HFF-Myc (cell line): Measurements from ENCODE around the gene SLC6A14.

Experiments
- DNase-seq: peaks from one replicate; pipeline ENCODE4 v3.0.0-alpha.2; 2011; ENCODE audit warnings: low read depth; ENCODE audit errors: extremely low read depth
- H3K4me3 ChIP-seq: replicated peaks from 2 replicates; pipeline ENCODE4 v1.5.1; 2011; ENCODE audit warnings: low read depth, mild to moderate bottlenecking, control low read depth, low read length
- TF ChIP-seq, protein P1 (sequence below): IDR thresholded peaks from 2 replicates; pipeline ENCODE4 v1.5.1; 2012; ENCODE audit warnings: mild to moderate bottlenecking, low read depth, low read length, control low read depth; ENCODE audit errors: missing control alignments

The SLC6A14 gene, protein sequence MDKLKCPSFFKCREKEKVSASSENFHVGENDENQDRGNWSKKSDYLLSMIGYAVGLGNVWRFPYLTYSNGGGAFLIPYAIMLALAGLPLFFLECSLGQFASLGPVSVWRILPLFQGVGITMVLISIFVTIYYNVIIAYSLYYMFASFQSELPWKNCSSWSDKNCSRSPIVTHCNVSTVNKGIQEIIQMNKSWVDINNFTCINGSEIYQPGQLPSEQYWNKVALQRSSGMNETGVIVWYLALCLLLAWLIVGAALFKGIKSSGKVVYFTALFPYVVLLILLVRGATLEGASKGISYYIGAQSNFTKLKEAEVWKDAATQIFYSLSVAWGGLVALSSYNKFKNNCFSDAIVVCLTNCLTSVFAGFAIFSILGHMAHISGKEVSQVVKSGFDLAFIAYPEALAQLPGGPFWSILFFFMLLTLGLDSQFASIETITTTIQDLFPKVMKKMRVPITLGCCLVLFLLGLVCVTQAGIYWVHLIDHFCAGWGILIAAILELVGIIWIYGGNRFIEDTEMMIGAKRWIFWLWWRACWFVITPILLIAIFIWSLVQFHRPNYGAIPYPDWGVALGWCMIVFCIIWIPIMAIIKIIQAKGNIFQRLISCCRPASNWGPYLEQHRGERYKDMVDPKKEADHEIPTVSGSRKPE

DNA sequence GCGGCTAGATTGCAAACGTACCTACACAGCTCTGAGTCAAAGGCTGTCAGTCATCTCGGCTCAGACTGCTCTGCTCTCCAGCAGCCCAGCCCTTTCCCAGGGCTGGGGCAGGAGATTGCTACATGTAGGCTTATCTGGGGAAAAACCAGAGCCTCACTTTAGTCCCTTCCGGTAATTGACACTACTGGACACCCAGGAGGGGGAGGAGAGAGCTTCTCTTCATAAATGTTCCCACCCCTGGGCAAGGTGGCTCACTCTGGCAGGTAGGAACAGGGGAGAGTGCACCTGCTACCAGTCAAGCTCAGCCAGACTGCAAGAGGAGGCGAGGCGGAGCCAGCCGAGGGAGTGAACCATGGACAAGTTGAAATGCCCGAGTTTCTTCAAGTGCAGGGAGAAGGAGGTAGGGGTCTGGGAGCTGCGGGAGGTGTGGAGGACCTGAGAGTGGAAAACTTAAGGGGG lies at the start of gene SLC6A14:
TSS of gene SLC6A14 (plus strand) at position 249 of the 459 bp plus-strand sequence. CDS start at position 353, 104 bp downstream.
- DNase-seq: no peak
- H3K4me3 ChIP-seq: no peak within 1 kb of the TSS
- TF ChIP-seq, protein P1, sequence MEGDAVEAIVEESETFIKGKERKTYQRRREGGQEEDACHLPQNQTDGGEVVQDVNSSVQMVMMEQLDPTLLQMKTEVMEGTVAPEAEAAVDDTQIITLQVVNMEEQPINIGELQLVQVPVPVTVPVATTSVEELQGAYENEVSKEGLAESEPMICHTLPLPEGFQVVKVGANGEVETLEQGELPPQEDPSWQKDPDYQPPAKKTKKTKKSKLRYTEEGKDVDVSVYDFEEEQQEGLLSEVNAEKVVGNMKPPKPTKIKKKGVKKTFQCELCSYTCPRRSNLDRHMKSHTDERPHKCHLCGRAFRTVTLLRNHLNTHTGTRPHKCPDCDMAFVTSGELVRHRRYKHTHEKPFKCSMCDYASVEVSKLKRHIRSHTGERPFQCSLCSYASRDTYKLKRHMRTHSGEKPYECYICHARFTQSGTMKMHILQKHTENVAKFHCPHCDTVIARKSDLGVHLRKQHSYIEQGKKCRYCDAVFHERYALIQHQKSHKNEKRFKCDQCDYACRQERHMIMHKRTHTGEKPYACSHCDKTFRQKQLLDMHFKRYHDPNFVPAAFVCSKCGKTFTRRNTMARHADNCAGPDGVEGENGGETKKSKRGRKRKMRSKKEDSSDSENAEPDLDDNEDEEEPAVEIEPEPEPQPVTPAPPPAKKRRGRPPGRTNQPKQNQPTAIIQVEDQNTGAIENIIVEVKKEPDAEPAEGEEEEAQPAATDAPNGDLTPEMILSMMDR: no peak

DNA sequence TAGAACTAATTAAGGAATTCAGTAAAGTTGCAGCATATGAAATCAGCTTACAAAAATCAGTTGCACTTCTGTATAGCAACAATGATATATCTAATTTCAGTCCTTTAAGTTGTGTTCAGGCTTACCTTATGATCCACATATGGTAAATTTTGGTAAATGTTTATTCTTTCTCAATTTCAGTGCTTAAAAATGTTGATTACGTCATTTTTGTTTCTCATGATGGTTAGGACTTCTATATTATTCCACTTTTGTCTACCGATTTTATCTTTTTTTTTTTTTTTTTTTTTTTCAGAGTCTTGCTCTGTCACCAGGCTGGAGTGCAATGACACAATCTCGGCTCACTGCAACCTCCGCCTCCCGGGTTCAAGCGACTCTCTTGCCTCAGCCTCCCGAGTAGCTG lies 40.7 kb upstream of the SLC6A14 start:
- DNase-seq: no peak
- H3K4me3 ChIP-seq: no peak overlapping the region
- TF ChIP-seq, protein P1: no peak

DNA sequence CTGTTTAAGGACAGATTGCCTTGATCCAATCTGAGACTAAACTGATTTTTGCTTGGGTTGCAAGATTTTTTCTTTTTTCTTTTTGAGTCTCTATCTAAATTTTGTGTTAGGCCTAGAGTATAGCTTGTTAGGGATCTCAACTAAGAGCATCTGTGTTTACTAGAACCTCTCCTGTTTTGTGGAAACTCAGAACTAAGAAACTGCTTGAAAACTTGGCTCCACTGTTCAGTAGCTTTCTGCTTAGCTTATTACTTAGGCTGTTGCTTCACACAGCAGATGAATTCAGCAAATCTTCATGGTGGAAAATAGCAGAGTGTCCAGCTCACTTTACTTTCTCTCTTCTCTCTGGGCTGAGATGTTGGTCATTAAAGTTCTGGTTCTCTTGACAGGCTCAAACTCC lies 36.7 kb upstream of the SLC6A14 start:
- no peak overlapping the region for H3K4me3 ChIP-seq
- TF ChIP-seq, protein P1: no peak
- no peak for DNase-seq

DNA sequence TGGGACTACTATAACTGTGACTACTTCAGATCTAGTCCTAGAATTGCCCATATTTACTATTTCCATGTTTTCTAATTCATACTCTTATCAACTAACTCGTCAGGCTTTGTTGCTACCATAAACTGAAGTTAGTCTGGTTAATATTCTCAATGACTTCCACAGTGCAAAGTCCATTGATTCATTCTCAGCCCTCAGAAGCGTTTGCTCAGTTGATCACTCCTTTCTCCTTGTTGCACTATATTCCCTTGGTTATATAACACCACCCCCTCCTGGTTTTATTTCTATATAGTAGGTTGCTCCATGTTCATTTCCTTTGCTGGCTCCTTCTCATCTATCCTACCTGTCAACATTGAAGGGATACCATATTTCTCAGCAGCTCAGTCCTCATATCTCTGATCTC lies 27.2 kb upstream of the SLC6A14 start:
- DNase-seq: no peak
- H3K4me3 ChIP-seq: no peak overlapping the region
- TF ChIP-seq, protein P1: no peak

DNA sequence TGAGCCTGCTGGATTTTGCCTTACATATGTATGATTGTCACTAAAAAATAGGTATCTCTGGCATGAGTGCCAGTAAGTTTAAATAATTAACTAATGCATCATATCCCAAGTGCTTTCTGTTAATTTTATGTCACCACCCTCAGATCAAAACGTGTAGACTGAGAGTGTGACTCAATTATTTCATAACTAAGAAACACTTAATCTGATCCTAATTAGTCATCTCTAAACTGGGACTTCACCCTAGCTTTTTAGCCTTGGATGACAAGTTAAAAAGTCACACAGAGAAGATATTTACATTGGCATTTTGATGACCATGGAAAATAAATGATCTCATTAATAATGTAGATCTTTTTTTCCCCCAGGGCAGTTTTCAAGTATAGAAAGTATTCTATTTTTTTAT lies 23.1 kb upstream of the SLC6A14 start:
- TF ChIP-seq, protein P1: no peak
- no peak for DNase-seq
- H3K4me3 ChIP-seq: no peak overlapping the region

DNA sequence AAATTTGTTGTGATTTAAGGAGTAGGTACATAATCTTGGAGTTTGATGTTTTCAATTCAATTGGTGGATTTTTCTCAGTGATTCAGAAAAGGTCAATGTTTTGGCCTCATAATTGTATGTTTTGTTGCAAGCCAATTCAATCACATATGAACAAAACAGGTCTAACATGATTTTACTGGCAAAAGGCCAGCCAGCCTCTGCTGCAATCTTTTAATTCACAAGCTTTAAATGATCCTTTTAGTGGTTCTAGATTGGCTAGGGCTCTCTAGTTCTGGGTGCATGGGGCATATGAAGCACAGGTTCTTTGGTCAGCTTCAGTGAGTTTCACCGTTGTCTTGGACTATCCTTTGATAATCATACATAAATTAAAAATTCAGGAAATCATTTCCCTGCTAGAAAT lies 19.2 kb upstream of the SLC6A14 start:
- no peak for DNase-seq
- H3K4me3 ChIP-seq: no peak overlapping the region
- TF ChIP-seq, protein P1: no peak
